Prostate gland (tissue), 2 donors: ENCODE results near the gene SPOCK1.

Source experiments
- POLR2A ChIP-seq: fragments of 450-650 bp; IDR thresholded peaks from one replicate; pipeline ENCODE4 v1.6.1; 2016; ENCODE audit warnings: antibody characterized with exemption, mild to moderate bottlenecking
- TF ChIP-seq, protein P1 (sequence below), 4 experiments: fragments of 200-600 bp in 2 of 4; fragments of 450-650 bp in 2 of 4; sonication (generic) in 2 of 4; IDR thresholded peaks; 1 replicate in 3 of 4; 2 replicates in 1 of 4; pipeline ENCODE4 v1.5.1; 2016 to 2019; ENCODE audit warnings: antibody characterized with exemption in 4 of 4, mild to moderate bottlenecking in 2 of 4, moderate library complexity in 2 of 4

DNA sequence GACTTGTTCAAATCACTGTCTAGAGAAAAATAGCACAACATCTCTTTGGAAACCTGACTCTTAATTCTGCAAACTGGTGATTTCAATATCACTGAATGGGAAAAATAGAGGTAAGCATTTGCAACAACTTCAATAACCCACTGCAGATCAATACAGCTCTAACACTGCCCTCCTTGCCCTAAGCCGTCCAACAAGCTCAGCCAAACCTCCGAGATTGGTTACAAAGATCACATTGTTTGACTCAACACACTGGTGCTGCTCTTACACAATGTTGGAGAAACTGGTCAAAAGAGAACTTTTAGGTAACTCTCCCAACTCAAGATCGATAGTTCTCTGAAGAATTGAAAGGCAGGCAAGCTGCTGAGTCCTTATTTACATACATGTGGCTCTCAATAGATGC is 150.4 kb downstream of the SPOCK1 start:
- no peak for TF ChIP-seq POLR2A
- TF ChIP-seq, protein P1, sequence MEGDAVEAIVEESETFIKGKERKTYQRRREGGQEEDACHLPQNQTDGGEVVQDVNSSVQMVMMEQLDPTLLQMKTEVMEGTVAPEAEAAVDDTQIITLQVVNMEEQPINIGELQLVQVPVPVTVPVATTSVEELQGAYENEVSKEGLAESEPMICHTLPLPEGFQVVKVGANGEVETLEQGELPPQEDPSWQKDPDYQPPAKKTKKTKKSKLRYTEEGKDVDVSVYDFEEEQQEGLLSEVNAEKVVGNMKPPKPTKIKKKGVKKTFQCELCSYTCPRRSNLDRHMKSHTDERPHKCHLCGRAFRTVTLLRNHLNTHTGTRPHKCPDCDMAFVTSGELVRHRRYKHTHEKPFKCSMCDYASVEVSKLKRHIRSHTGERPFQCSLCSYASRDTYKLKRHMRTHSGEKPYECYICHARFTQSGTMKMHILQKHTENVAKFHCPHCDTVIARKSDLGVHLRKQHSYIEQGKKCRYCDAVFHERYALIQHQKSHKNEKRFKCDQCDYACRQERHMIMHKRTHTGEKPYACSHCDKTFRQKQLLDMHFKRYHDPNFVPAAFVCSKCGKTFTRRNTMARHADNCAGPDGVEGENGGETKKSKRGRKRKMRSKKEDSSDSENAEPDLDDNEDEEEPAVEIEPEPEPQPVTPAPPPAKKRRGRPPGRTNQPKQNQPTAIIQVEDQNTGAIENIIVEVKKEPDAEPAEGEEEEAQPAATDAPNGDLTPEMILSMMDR (IDR thresholded peaks at IDR 0.05): no peak
